Spleen (tissue), 7 donors: Measurements from ENCODE around the gene WDR86.

Experiments used
- POLR2AphosphoS5 ChIP-seq, 3 donors: sonication (generic); formaldehyde crosslinking; IDR thresholded peaks; one replicate each; pipeline ENCODE4 v1.5.1; 2017; ENCODE audit warnings: antibody characterized with exemption in 3 of 3
- TF ChIP-seq, protein P1 (sequence below), 11 experiments: fragments of 200-600 bp in 7 of 11; fragments of 450-650 bp in 4 of 11; sonication (generic) in 4 of 11; IDR thresholded peaks in 8 of 11; conservative IDR thresholded peaks in 3 of 11; 1 replicate in 7 of 11; 2 replicates in 4 of 11; pipeline versions ENCODE4 v1.4.0 to v1.8.0; 2016 to 2021; ENCODE audit warnings: antibody characterized with exemption in 11 of 11, inconsistent platforms in 4 of 11, mild to moderate bottlenecking in 1 of 11
- donor health status: DM: no; HTN: no; CAD: no; lungs with moderate emphysema.
- donor health status: DM: no; HTN: no; CAD: no.
- donor health status: DM: no; HTN: no; CAD: no.

DNA sequence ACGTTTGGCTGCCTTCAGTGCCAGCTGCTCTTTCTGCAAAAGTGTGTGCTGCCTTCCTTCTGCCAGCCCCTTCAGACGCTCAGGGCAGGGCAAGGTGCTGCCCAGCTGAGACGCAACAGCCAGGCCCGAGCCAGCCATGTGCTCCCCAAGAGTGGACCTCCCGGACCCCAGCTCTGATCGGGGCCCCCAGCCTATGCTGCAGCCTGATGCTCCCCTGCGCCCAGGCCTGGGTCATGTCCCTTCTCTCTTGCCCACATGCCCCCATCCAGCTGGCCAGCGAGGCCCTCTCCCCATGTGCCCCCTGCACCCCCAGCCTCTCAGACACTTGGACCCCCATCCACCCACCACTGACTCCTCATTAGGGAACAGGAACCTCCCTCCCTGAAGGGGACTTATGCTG is 17.8 kb downstream of the WDR86 start:
- TF ChIP-seq, protein P1, sequence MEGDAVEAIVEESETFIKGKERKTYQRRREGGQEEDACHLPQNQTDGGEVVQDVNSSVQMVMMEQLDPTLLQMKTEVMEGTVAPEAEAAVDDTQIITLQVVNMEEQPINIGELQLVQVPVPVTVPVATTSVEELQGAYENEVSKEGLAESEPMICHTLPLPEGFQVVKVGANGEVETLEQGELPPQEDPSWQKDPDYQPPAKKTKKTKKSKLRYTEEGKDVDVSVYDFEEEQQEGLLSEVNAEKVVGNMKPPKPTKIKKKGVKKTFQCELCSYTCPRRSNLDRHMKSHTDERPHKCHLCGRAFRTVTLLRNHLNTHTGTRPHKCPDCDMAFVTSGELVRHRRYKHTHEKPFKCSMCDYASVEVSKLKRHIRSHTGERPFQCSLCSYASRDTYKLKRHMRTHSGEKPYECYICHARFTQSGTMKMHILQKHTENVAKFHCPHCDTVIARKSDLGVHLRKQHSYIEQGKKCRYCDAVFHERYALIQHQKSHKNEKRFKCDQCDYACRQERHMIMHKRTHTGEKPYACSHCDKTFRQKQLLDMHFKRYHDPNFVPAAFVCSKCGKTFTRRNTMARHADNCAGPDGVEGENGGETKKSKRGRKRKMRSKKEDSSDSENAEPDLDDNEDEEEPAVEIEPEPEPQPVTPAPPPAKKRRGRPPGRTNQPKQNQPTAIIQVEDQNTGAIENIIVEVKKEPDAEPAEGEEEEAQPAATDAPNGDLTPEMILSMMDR (IDR thresholded peaks at IDR 0.05 in 8 of 11, conservative IDR thresholded peaks at IDR 0.05 in 3 of 11) = no peak
- TF ChIP-seq POLR2AphosphoS5 (IDR thresholded peaks at IDR 0.05) = no peak
